Measurements from ENCODE around the gene CATSPERE. TPM values are rescaled to one million over a fixed set of nuclear protein-coding genes. Genes with fewer than 3 reads are reported as not detected.

The CATSPERE gene, protein sequence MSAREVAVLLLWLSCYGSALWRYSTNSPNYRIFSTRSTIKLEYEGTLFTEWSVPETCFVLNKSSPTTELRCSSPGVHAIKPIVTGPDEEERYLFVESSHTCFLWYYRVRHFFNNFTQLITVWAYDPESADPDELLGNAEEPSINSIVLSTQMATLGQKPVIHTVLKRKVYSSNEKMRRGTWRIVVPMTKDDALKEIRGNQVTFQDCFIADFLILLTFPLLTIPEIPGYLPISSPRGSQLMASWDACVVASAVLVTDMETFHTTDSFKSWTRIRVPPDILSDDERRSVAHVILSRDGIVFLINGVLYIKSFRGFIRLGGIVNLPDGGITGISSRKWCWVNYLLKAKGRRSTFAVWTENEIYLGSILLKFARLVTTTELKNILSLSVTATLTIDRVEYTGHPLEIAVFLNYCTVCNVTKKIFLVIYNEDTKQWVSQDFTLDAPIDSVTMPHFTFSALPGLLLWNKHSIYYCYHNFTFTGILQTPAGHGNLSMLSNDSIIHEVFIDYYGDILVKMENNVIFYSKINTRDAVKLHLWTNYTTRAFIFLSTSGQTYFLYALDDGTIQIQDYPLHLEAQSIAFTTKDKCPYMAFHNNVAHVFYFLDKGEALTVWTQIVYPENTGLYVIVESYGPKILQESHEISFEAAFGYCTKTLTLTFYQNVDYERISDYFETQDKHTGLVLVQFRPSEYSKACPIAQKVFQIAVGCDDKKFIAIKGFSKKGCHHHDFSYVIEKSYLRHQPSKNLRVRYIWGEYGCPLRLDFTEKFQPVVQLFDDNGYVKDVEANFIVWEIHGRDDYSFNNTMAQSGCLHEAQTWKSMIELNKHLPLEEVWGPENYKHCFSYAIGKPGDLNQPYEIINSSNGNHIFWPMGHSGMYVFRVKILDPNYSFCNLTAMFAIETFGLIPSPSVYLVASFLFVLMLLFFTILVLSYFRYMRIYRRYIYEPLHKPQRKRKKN
- total RNA-seq (2022) = 0.14 and 0.79 TPM in 2 replicates
- percentile 40 among the genes with signal in this experiment for Bru-seq, nascent RNA
- percentile 44 among the genes with signal in this experiment for BruChase-seq, experiment 1, labeled RNA remaining after a 2-hour chase
- BruChase-seq, experiment 2, labeled RNA remaining after a 6-hour chase = percentile 35 among the genes with signal in this experiment
- long read RNA-seq, partial matches to known transcripts = 0 of 4 reads
- long read RNA-seq, other reads (novel, unspliced or antisense) = 4 of 4 reads

- no peaks in the 10 kb centered on the region for H3K9me3 ChIP-seq
- TF ChIP-seq CTCF (IDR thresholded peaks at IDR 0.05; ENCODE audit: insufficient read depth in 1 of 2, low read depth in 1 of 2, low read length in 1 of 2, severe bottlenecking in 1 of 2, unreplicated experiment in 1 of 2) = no peak
- H3K27me3 ChIP-seq (replicated peaks; ENCODE audit: control insufficient read depth, insufficient read depth, low read length) = no peaks in the 10 kb centered on the region
- H3K4me3 ChIP-seq (ENCODE audit: low read depth, low read length) = peak within 1 kb of the TSS; percentile 58
- BruUV-seq (replicated peaks) = TSS peak; percentile 20
- ChIA-PET CTCF (interaction anchor here (0.6 kb wide), 1 partner anchor 336 kb away, joined by 4 read pairs; no protein-coding TSS in a partner anchor), POLR2A (interaction anchor here (0.6 to 1.0 kb wide), 5 partner anchors 10 to 372 kb away, joined by 3 to 4 read pairs (median 3); no protein-coding TSS in a partner anchor)
- peak within 1 kb of the TSS; percentile 68 for H3K4me3 Mint-ChIP-seq (ENCODE audit: unreplicated experiment)
- no peaks in the 10 kb centered on the region for H3K27me3 Mint-ChIP-seq (ENCODE audit: insufficient read depth, unreplicated experiment)
- no peaks in the 10 kb centered on the region for H3K9me3 Mint-ChIP-seq (ENCODE audit: unreplicated experiment)
- peaks cover 44% of the 10 kb centered on the region for H3K4me1 ChIP-seq
- peaks cover 11% of the 10 kb centered on the region for H3K36me3 Mint-ChIP-seq (ENCODE audit: insufficient read depth, unreplicated experiment)
- peaks cover 28% of the 10 kb centered on the region for H3K4me1 Mint-ChIP-seq (ENCODE audit: low read depth, unreplicated experiment)
- peak within 1 kb of the TSS; percentile 85 for H3K27ac Mint-ChIP-seq (ENCODE audit: unreplicated experiment)
- intact Hi-C loops (cut with micrococcal nuclease; ENCODE audit: unreplicated experiment) = loop anchor here (1.0 to 2.0 kb wide), 3 partner anchors 9 to 509 kb away; no protein-coding TSS in a partner anchor
- H3K36me3 ChIP-seq (ENCODE audit: control insufficient read depth, insufficient read depth, low read length) = no peaks in the 10 kb centered on the region
- peak; percentile 95 for DNase-seq
Measured at GRCh38 chr1:244461245-244462071, at the start of gene CATSPERE. CATSPERE (plus strand) TSS chr1:244461273; CDS start chr1:244461430, 157 bp downstream.

DNA sequence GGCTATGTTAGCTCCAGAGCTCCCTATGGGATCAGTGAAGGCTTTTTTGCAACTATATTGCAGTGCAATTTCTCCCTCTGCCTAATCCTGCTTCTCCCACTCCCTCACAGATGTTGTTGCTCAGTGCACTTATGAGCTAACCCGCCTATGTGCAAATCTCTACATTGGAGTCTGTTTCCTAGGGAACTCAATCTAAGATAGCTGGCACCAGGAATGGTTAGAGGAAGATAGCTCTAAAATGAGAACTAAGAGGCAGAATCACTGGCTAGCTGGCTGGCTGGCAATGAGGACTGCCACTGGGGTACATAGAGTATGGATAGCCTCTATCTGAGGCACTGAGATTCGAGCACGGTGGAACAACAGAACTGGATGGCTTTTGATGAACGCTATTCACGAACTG lies 48.9 kb upstream of the CATSPERE start:
- no peaks in the 10 kb centered on the region for H3K27me3 ChIP-seq (replicated peaks; ENCODE audit: control insufficient read depth, insufficient read depth, low read length)
- H3K36me3 Mint-ChIP-seq (ENCODE audit: insufficient read depth, unreplicated experiment) = peaks cover 74% of the 10 kb centered on the region
- H3K36me3 ChIP-seq (ENCODE audit: control insufficient read depth, insufficient read depth, low read length) = peaks cover under 1% of the 10 kb centered on the region; the same call in 1 of the 2 replicates
- H3K4me3 Mint-ChIP-seq (ENCODE audit: unreplicated experiment) = no peak overlapping the region
- no peak overlapping the region for H3K27ac Mint-ChIP-seq (ENCODE audit: unreplicated experiment)
- POLR2A ChIA-PET = no interaction called here
- no peaks in the 10 kb centered on the region for H3K4me1 Mint-ChIP-seq (ENCODE audit: low read depth, unreplicated experiment)
- H3K9me3 Mint-ChIP-seq (ENCODE audit: unreplicated experiment) = no peaks in the 10 kb centered on the region
- BruUV-seq (replicated peaks) = no TSS peak
- intact Hi-C loops (cut with micrococcal nuclease; ENCODE audit: unreplicated experiment) = no loop called here
- H3K4me3 ChIP-seq (ENCODE audit: low read depth, low read length) = no peak overlapping the region
- CTCF ChIA-PET = no interaction called here
- H3K4me1 ChIP-seq = no peaks in the 10 kb centered on the region
- H3K9me3 ChIP-seq = no peaks in the 10 kb centered on the region
- TF ChIP-seq CTCF (IDR thresholded peaks at IDR 0.05; ENCODE audit: insufficient read depth in 1 of 2, low read depth in 1 of 2, low read length in 1 of 2, severe bottlenecking in 1 of 2, unreplicated experiment in 1 of 2) = no peak
- no peaks in the 10 kb centered on the region for H3K27me3 Mint-ChIP-seq (ENCODE audit: insufficient read depth, unreplicated experiment)
- DNase-seq = no peak
